Stomach (tissue), 4 donors: ENCODE data around the gene VAV3.

Experiments used
- CTCF ChIP-seq, 7 experiments: fragments of 450-650 bp in 4 of 7; fragments of 200-600 bp in 3 of 7; sonication (generic) in 3 of 7; IDR thresholded peaks; one replicate each; pipeline ENCODE4 v1.5.1; 2016 to 2019; ENCODE audit warnings: antibody characterized with exemption in 7 of 7, control low read depth in 2 of 7, mild to moderate bottlenecking in 1 of 7
- POLR2A ChIP-seq, 4 donors: fragments of 450-650 bp; IDR thresholded peaks; one replicate each; pipeline ENCODE4 v1.6.1; 2016; ENCODE audit warnings: antibody characterized with exemption in 4 of 4, control low read depth in 2 of 4, mild to moderate bottlenecking in 1 of 4, moderate library complexity in 1 of 4
- POLR2AphosphoS5 ChIP-seq, 3 donors: sonication (generic); formaldehyde crosslinking; IDR thresholded peaks; one replicate each; pipeline ENCODE4 v1.6.1; 2016; ENCODE audit warnings: antibody characterized with exemption in 3 of 3

- TF ChIP-seq POLR2AphosphoS5 (IDR thresholded peaks at IDR 0.05) (no peak), CTCF (IDR thresholded peaks at IDR 0.05) (no peak), POLR2A (IDR thresholded peaks at IDR 0.05) (no peak)
Observed at GRCh38 chr1:107574044-107574443, 390.9 kb downstream of the VAV3 start.
